Right lung (tissue), 5 donors: ENCODE data around the gene PRRG2. TPM values are rescaled to one million over a fixed set of nuclear protein-coding genes. Genes with fewer than 3 reads are reported as not detected.

ENCODE experiments used
- DNase-seq, 2 donors: peaks; one replicate each; pipeline ENCODE4 v3.0.0-alpha.2; 2013
- polyA plus RNA-seq, 5 donors: library from polyadenylated mRNA; unstranded; fragments of 120-200 nt; gene quantifications; one replicate each; pipeline versions ENCODE4 v1.2.1 to v1.2.3, GENCODE V29; 2013; ENCODE audit warnings: inconsistent platforms in 1 of 5, low replicate concordance in 1 of 5; ENCODE audit not compliant: insufficient read length in 5 of 5, insufficient read depth in 1 of 5

PRRG2 gene
- polyA plus RNA-seq, 5 donors = 3.3 to 6.1 (median 4.4) TPM

- DNase-seq = no peak
These were observed 6.1 kb downstream of the PRRG2 start for GRCh38 chr19:49587227-49587626.

DNA sequence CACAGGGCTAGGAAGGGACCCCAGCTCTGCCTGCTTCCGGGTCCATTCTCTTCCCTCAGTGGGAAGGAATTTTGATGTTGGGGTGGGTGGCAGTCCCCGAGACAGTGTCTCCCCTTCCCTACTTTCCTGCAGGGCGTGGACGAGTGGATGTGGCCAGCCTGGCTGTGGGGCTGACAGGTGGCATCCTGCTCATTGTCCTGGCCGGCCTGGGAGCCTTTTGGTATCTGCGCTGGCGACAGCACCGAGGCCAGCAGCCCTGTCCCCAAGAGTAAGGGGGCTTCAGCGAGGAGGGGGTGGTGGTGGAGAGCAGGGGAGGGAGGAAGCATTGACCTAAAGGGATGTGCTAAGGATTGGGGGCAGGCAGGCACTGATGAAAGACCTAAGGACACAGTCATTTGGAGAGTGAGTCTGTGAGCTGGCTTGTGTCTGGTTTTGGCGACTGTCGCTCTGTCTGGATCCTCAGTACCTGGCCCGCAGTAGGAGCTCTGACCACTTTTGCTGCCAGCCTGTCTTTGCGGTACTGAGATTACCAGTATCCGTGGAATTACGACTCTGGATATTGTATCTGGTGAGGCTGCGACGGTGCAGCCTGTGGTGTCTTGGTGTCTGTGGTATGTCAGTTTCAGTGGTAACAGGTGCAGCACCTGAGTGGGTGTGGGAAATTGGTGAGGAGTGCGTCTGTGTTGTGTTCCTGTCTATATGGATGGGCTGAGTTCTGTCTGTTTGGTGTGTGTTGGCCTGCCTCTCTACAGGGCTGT, 7.4 kb downstream of the PRRG2 start:
- no peak for DNase-seq

DNA sequence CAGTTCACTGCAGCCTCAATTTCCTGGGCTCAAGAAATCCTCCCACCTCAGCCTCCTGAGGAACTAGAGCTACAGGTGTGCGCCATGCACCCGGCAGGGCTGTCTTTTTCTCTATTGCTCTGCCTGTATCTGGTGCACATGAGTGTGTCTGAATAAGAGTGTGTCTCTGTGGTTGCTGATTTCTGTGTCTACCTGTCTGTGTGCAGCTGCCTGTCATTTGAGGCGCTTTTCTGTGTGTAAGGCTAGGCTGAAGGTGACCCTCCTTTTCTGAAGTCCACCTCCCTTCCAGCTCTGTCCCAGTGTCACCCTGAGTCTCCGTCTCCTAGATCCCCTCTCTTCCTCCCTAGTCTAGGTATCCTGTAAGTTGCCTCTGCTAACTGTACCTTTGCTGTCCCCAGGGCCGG, 8.4 kb downstream of the PRRG2 start:
- no peak for DNase-seq

DNA sequence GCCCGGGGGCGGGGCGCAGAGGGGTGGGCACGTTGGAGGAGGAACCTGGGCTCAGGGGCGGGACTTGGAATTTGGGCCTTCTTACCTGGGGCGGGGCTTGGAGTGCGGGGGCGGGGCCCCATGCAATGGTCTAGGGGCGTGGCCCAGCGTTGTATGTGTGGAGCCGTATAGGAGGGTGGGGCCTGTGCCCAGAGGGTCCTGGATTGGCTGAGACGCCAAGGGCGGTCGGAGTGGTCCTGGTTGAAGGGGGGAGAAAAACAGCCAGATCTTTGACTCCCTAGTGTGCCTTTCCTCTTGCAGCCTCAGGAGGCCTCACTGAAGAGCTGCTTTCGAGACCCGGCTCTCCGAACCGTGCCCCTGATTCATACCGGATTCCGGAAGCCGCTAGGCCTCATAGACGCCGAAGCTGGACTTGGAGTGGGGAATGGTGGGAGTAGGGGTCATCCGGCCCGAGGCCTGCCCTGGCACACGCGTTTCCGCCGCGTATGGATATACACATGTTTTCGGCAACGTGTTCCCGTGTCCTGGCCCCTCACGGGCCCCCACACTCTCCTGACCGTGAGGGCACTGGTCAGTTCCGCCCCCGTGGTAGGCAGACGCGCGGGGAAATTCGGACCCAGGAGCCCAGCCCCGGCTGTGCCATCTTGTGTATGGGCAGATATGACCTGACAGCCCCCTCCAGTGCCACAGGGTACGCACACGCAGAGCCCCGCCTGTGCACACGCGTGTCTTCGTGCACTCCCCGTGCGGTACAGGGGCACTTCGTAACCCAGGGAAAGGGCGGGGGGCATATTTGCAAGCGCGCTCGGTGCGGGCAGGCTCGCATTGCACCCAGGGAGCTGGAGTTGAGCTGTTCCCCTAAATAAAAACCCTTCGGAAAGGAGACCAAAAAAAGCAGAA, 9.2 kb downstream of the PRRG2 start:
- peak; percentile 93 to 94 for DNase-seq

- peak; percentile 73 for DNase-seq
These were observed 10.0 kb downstream of the PRRG2 start, which contains the start of gene PRR12 for GRCh38 chr19:49590971-49591730. PRR12 (plus strand) TSS chr19:49591182; CDS start chr19:49591655, 473 bp downstream.

- no peak for DNase-seq
These were observed 10.8 kb downstream of the PRRG2 start for GRCh38 chr19:49591731-49592485.

- DNase-seq = no peak
These were observed 11.5 kb downstream of the PRRG2 start for GRCh38 chr19:49592486-49593232.

DNA sequence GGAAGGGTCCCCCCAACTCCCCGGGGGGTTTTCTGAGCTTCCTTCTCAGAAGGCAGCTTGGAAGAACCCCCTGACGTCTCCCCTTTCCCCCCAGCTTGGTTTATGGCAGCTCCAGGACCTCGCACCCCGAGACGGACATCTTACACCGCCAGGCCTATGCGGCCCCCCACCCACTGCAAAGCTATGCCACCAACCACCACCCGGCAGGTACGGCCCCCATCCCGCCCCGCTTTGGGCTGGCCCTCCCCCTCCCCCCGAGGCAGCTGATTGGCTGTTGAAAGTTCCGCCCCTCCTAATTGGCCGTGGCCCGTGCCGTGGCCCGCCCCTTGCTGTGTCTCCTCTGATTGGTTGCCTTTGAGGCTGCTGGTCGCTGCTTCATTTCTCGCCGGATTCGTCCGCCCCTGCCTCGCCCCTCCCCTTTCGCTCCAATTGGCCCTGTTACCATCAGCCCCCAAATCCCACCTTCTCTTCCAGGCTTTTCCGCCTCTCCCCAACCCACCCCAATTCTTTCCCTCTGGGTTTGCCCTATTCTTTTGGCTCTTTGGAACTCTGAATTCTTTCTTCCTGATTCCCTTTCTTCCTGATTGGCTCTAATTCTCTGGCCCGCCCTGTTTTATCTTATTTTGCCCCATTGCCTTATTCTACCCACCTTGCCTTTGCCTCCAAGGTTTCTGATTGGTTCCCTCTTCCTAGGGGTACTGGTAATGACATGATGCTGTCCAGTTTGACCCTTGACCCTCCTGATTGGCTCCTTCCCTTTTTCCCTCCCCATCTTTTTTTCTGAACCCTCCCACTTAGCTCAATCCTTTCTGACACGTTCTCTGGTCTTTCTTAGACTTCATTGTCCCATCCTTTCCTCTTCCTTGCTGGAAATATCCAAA, 12.4 kb downstream of the PRRG2 start:
- peak; percentile 85 to 87 for DNase-seq

- DNase-seq = no peak
These were observed 13.3 kb downstream of the PRRG2 start for GRCh38 chr19:49594157-49594992.

DNA sequence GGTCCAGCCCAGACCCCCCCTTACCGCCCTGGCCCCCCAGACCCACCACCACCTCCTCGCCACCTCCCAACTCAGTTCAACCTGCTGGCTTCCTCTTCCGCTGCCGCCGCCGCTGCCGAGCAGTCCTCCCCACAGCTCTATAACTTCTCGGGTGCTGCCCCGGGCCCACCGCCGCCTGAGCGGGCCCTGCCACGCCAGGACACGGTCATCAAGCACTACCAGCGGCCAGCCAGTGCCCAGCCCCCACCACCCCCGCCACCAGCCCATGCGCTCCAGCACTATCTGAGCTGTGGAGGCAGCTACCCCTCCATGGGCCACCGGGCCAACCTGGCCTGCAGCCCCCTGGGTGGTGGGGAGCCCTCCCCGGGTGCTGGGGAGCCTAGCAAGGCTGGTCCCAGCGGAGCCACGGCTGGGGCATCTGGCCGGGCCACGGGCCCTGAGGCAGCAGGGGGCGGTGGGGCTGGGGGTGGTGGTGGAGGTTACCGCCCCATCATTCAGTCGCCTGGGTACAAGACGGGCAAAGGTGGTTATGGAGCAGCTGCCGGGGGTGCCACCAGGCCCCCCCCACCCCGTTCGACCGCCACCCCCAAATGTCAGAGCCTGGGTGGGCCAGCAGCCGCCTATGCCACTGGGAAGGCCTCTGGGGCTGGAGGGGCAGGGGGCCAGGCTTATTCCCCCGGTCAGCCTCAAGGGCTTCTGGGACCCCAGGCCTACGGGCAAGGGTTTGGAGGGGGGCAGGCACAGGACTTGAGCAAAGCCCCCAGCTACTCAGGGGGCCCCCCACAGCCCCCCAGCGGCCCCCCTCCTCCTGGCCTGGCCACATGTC, 14.1 kb downstream of the PRRG2 start:
- DNase-seq = no peak

DNA sequence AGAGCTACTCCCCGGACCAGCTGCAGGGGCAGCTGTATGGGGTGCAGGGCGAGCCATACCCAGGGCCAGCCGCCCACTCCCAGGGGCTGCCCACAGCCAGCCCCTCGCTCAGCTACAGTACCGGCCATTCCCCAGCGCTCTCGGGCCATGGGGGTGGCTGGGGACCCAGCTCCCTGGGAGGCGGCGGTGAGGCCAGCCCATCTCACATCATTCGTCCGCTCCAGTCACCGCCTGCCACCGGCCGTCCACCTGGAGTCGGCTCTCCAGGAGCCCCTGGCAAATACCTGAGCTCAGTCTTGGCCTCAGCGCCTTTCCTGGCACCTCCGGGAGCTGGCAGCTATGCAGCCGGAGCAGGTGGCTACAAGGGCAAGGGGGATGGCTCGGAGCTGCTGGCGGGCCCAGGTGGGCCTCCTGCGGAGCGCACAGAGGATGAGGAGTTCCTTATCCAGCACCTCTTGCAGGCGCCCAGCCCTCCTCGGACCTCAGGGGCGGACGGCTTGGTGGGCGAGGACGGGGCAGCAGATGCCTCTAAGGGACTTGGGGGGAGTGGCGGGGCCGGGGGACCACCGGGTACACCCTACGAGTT, 14.8 kb downstream of the PRRG2 start:
- no peak for DNase-seq

DNA sequence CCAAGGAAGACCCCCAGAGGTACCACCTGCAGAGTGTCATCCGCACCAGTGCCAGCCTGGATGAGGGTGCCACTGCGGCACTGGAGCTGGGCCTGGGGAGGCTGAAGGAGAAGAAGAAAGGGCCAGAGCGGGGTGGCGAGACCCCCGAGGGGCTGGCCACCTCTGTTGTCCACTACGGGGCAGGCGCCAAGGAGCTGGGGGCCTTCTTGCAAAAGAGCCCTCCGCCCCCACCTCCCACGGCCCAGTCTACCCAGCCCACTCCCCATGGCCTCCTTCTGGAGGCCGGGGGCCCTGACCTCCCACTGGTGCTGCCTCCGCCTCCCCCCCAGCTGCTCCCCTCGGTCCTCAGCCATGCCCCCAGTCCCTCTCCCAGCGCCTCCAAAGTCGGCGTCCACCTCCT, 15.3 kb downstream of the PRRG2 start:
- DNase-seq = no peak

DNA sequence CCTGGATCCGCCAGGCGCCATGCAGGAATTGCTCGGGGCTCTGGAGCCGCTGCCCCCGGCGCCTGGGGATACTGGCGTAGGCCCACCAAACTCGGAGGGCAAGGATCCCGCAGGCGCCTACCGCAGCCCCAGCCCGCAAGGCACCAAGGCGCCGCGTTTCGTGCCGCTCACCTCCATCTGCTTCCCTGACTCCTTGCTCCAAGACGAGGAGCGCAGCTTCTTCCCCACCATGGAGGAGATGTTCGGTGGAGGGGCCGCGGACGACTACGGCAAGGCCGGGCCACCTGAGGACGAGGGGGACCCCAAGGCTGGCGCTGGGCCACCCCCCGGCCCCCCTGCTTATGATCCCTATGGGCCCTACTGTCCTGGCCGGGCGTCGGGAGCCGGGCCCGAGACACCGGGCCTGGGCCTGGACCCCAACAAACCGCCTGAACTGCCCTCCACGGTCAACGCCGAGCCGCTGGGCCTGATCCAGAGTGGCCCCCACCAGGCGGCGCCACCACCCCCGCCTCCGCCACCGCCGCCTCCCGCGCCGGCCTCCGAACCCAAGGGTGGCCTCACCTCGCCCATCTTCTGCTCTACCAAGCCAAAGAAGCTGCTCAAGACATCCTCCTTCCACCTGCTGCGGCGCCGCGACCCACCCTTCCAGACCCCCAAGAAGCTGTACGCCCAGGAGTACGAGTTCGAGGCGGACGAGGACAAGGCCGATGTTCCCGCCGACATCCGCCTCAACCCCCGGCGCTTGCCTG, 16.0 kb downstream of the PRRG2 start:
- no peak for DNase-seq

- DNase-seq = no peak
These were observed 16.5 kb downstream of the PRRG2 start for GRCh38 chr19:49597703-49597974.

DNA sequence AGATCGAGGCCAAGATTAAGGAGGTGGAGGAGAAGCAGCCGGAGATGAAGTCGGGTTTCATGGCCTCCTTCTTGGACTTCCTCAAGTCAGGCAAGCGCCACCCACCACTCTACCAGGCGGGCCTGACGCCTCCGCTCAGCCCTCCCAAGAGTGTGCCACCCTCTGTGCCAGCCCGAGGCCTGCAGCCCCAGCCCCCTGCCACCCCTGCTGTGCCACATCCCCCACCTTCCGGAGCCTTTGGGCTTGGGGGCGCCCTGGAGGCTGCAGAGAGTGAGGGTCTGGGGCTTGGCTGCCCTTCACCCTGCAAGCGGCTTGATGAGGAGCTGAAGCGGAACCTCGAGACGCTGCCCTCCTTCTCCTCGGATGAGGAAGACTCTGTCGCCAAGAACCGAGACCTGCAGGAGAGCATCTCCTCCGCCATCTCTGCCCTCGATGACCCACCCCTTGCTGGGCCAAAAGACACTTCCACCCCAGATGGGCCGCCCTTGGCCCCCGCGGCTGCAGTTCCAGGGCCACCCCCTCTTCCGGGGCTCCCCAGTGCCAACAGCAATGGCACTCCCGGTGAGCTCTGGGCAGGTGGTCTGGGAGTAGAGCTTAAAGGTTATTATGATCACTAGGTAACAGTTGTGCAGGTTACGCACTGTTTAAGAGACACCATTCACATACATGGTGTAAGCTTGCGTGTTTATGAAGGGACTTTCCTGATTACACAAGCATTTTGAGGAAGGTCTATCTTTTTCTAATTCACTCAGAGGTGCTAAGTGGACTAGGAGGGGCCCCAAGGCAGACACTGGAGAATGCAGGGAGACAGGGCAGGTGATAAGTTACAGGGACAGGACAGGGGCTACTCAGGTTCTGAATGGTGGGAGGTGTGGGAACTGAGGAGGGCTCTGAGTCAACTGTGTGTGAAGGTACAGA, 18.5 kb downstream of the PRRG2 start:
- no peak for DNase-seq
